ENCODE data around the gene ZNF445. TPM values are rescaled to one million over a fixed set of nuclear protein-coding genes. Genes with fewer than 3 reads are reported as not detected.

Gene ZNF445
- total RNA-seq, 1 donor from 2014 or later = 20.9 TPM

- Histone ChIP-seq H3K9ac (ENCODE audit: low read length) (no peak overlapping the region), H3K27me3 (ENCODE audit: insufficient read depth, low read length) (no peaks in the 10 kb centered on the region), H3K4me3 (ENCODE audit: insufficient read depth, low read depth, low read length) (no peak overlapping the region), H4K20me1 (ENCODE audit: insufficient read depth, low read length) (no peaks in the 10 kb centered on the region), H3K79me2 (ENCODE audit: insufficient read depth, low read length) (no peaks in the 10 kb centered on the region), H3K36me3 (ENCODE audit: insufficient read depth, low read length) (no peaks in the 10 kb centered on the region), H3K9me3 (ENCODE audit: insufficient read depth, low read depth, low read length) (no peaks in the 10 kb centered on the region), H3K4me2 (ENCODE audit: low read length) (no peak overlapping the region), H3K4me1 (ENCODE audit: insufficient read depth, low read length) (no peaks in the 10 kb centered on the region), H3K27ac (ENCODE audit: low read depth, low read length) (no peak overlapping the region), H2AFZ (ENCODE audit: low read depth, low read length) (no peak overlapping the region)
- peaks cover 7% of the 10 kb centered on the region for H3K9me3 Mint-ChIP-seq (ENCODE audit: unreplicated experiment)
- DNase-seq (ENCODE audit: low read depth) (no peak), FAIRE-seq (no peak)
- H3K27me3 Mint-ChIP-seq (ENCODE audit: low read depth, unreplicated experiment) = peaks cover 15% of the 10 kb centered on the region
- peaks cover 3% of the 10 kb centered on the region for H3K36me3 Mint-ChIP-seq (ENCODE audit: low read depth, unreplicated experiment)
- TF ChIP-seq EZH2 (IDR thresholded peaks at IDR 0.05; ENCODE audit: insufficient read depth, low read length) (no peak), CTCF (IDR thresholded peaks at IDR 0.05; ENCODE audit: insufficient read depth, low read depth, low read length) (no peak)
- H3K27ac Mint-ChIP-seq (ENCODE audit: unreplicated experiment) = no peak overlapping the region
- H3K4me1 Mint-ChIP-seq (ENCODE audit: low read depth, unreplicated experiment) = no peaks in the 10 kb centered on the region
- no peak overlapping the region for H3K4me3 Mint-ChIP-seq (ENCODE audit: unreplicated experiment)
These were observed 57.4 kb downstream of the ZNF445 start for GRCh38 chr3:44419923-44420650.

GRCh38 chr3:44419116-44419922 is 58.2 kb downstream of the ZNF445 start:
- TF ChIP-seq EZH2 (IDR thresholded peaks at IDR 0.05; ENCODE audit: insufficient read depth, low read length) (no peak), CTCF (IDR thresholded peaks at IDR 0.05; ENCODE audit: insufficient read depth, low read depth, low read length) (no peak)
- Histone ChIP-seq H3K27ac (ENCODE audit: low read depth, low read length) (no peak overlapping the region), H3K9ac (ENCODE audit: low read length) (no peak overlapping the region), H3K9me3 (ENCODE audit: insufficient read depth, low read depth, low read length) (no peaks in the 10 kb centered on the region), H3K79me2 (ENCODE audit: insufficient read depth, low read length) (no peaks in the 10 kb centered on the region), H3K4me2 (ENCODE audit: low read length) (no peak overlapping the region), H2AFZ (ENCODE audit: low read depth, low read length) (no peak overlapping the region), H3K36me3 (ENCODE audit: insufficient read depth, low read length) (no peaks in the 10 kb centered on the region), H3K27me3 (ENCODE audit: insufficient read depth, low read length) (no peaks in the 10 kb centered on the region), H3K4me1 (ENCODE audit: insufficient read depth, low read length) (no peaks in the 10 kb centered on the region), H3K4me3 (ENCODE audit: insufficient read depth, low read depth, low read length) (no peak overlapping the region), H4K20me1 (ENCODE audit: insufficient read depth, low read length) (no peaks in the 10 kb centered on the region)
- DNase-seq (ENCODE audit: low read depth) = no peak
- Mint-ChIP-seq H3K4me3 (ENCODE audit: unreplicated experiment) (no peak overlapping the region), H3K36me3 (ENCODE audit: low read depth, unreplicated experiment) (peaks cover 3% of the 10 kb centered on the region), H3K27me3 (ENCODE audit: low read depth, unreplicated experiment) (peaks cover 13% of the 10 kb centered on the region), H3K9me3 (ENCODE audit: unreplicated experiment) (peaks cover 6% of the 10 kb centered on the region), H3K27ac (ENCODE audit: unreplicated experiment) (no peak overlapping the region), H3K4me1 (ENCODE audit: low read depth, unreplicated experiment) (no peaks in the 10 kb centered on the region)
- FAIRE-seq = no peak
